K562 (cell line): ENCODE measurements around the gene ABL1. TPM values are rescaled to one million over a fixed set of nuclear protein-coding genes. Genes with fewer than 3 reads are reported as not detected.

Experiments used
- ATAC-seq: fragments of 200-7000 bp; cut with Tn5 transposase; 3 replicates; pipeline ENCODE4 v1.9.1; 2020; ENCODE audit warnings: moderate library complexity
- BruUV-seq: library from RNA; stranded (reverse); fragments of 400-500 nt; replicated peaks from 2 replicates; lab custom pipeline; 2021; lab: Mats Ljungman, UMichigan
- CTCF ChIA-PET: fragments of 300-600 bp; formaldehyde crosslinking; extraction: SDS; loops from one replicate; lab custom pipeline; 2021; ENCODE audit warnings: low intra/inter-chr PET ratio; lab: Yijun Ruan, JAX
- POLR2A ChIA-PET: fragments of 300-600, 350-650 bp; sonication (Branson Sonifier 250); formaldehyde crosslinking; extraction: SDS; loops from one replicate; lab custom pipeline; 2021; ENCODE audit warnings: antibody characterized with exemption, inconsistent platforms; lab: Yijun Ruan, JAX
- DNase-seq, 4 experiments: peaks; one replicate each; pipeline versions ENCODE4 v3.0.0 to v3.0.0-alpha.2; 2011 to 2018; ENCODE audit warnings: low spot score in 3 of 4, mixed read lengths in 3 of 4; ENCODE audit errors: extremely low read depth in 1 of 4
- FAIRE-seq: peaks from 2 replicates; lab custom pipeline; 2011; peaks lifted over from hg19 to GRCh38; lab: Jason Lieb, UNC
- H2AFZ ChIP-seq: 2 replicates; pipeline ENCODE4 v1.6.0; 2011; ENCODE audit warnings: low read depth, low read length, control low read depth, inconsistent platforms
- H3K27ac ChIP-seq: fragments of 200-600 bp; 3 replicates; pipeline ENCODE4 v1.8.0; 2011; ENCODE audit warnings: low read depth, mild to moderate bottlenecking, control low read depth, inconsistent platforms, low read length, moderate library complexity, mixed read lengths; ENCODE audit errors: extremely low read depth
- H3K27me3 ChIP-seq, 2 experiments: fragments of 300-600 bp in 1 of 2; 2 replicates in 1 of 2; 3 replicates in 1 of 2; pipeline versions ENCODE4 v1.6.0 to v1.8.0; 2011; ENCODE audit warnings: inconsistent platforms in 2 of 2, low read length in 2 of 2, mild to moderate bottlenecking in 1 of 2, mixed read lengths in 1 of 2, moderate library complexity in 1 of 2; ENCODE audit not compliant: control insufficient read depth in 2 of 2, insufficient read depth in 2 of 2
- H3K36me3 ChIP-seq: fragments of 300-600 bp; 3 replicates; pipeline ENCODE4 v1.8.0; 2011; ENCODE audit warnings: mild to moderate bottlenecking, low read length, inconsistent platforms; ENCODE audit not compliant: control insufficient read depth, insufficient read depth
- H3K4me1 ChIP-seq, 2 experiments: fragments of 200-600 bp in 1 of 2; replicated peaks in 1 of 2; 2 replicates in 1 of 2; 3 replicates in 1 of 2; pipeline versions ENCODE4 v1.5.1 to v1.8.0; 2011; ENCODE audit warnings: inconsistent platforms in 2 of 2, low read length in 2 of 2, mild to moderate bottlenecking in 1 of 2, mixed read lengths in 1 of 2, moderate library complexity in 1 of 2; ENCODE audit not compliant: control insufficient read depth in 2 of 2, insufficient read depth in 2 of 2
- H3K4me2 ChIP-seq: 2 replicates; pipeline ENCODE4 v1.6.1; 2011; ENCODE audit warnings: low read length, control low read depth, inconsistent platforms, mixed read lengths; ENCODE audit not compliant: insufficient read depth
- H3K4me3 ChIP-seq: fragments of 200-600 bp; sonication (generic), shearing (Covaris generic); 2 replicates; pipeline ENCODE4 v1.5.1; 2016; ENCODE audit warnings: control low read depth, inconsistent platforms
- H3K79me2 ChIP-seq: fragments of 200-600 bp; 3 replicates; pipeline ENCODE4 v1.8.0; 2011; ENCODE audit warnings: low read length, inconsistent platforms; ENCODE audit not compliant: control insufficient read depth, insufficient read depth
- H3K9ac ChIP-seq, 2 experiments: 2 replicates each; pipeline versions ENCODE4 v1.6.0 to v1.6.1; 2011; ENCODE audit warnings: low read depth in 2 of 2, low read length in 2 of 2, control low read depth in 1 of 2, inconsistent platforms in 1 of 2, mild to moderate bottlenecking in 1 of 2, mixed read lengths in 1 of 2; ENCODE audit not compliant: insufficient read depth in 1 of 2
- H3K9me1 ChIP-seq: one replicate; pipeline ENCODE4 v1.6.0; 2011; ENCODE audit warnings: inconsistent platforms, mild to moderate bottlenecking, low read length, moderate library complexity; ENCODE audit not compliant: control insufficient read depth, insufficient read depth
- H3K9me3 ChIP-seq: replicated peaks from 2 replicates; pipeline ENCODE4 v1.5.1; 2011; ENCODE audit warnings: low read depth, low read length, inconsistent platforms; ENCODE audit not compliant: control insufficient read depth, insufficient read depth
- H4K20me1 ChIP-seq: replicated peaks from 2 replicates; pipeline ENCODE4 v1.6.1; 2011; ENCODE audit warnings: low read length, inconsistent platforms, mixed read lengths; ENCODE audit not compliant: control insufficient read depth, insufficient read depth
- BCL6 ChIP-seq: fragments of 250-450 bp; sonication (Bioruptor Pico); IDR thresholded peaks from 2 replicates; pipeline ENCODE4 v1.4.0; 2020
- CBX3 ChIP-seq, 2 experiments: IDR thresholded peaks; 1 replicate in 1 of 2; 2 replicates in 1 of 2; pipeline ENCODE4 v1.6.1; 2012; ENCODE audit warnings: inconsistent platforms in 2 of 2, low read length in 2 of 2, borderline replicate concordance in 1 of 2, control low read depth in 1 of 2
- ELF4 ChIP-seq: fragments of 450-650 bp; formaldehyde crosslinking; IDR thresholded peaks from 2 replicates; pipeline ENCODE4 v1.4.0; 2022; ENCODE audit warnings: missing genetic modification characterization
- HMGXB4 ChIP-seq: sonication (generic); formaldehyde crosslinking; IDR thresholded peaks from 2 replicates; pipeline ENCODE4 v1.8.1; 2023; ENCODE audit warnings: mild to moderate bottlenecking, missing genetic modification reagents
- MLX ChIP-seq, 2 experiments: fragments of 450-650 bp in 1 of 2; sonication (generic) in 1 of 2; formaldehyde crosslinking; conservative IDR thresholded peaks; 2 replicates each; pipeline versions ENCODE4 v1.4.0 to v1.8.1; 2020 to 2022; ENCODE audit warnings: mild to moderate bottlenecking in 1 of 2, missing genetic modification reagents in 1 of 2
- WGBS: fragments of 100-300 bp; shearing (Covaris generic); methylation state at CpG from one replicate; pipeline ENCODE4 v1.1.6; 2016; ENCODE audit warnings: low coverage, mixed read lengths; ENCODE audit not compliant: insufficient coverage; ENCODE audit errors: missing lambda C conversion rate; 5-methylcytosine and 5-hydroxymethylcytosine counted together
- in situ Hi-C: fragments of 300-500 bp; cut with MboI; formaldehyde crosslinking; loops from 4 replicates; pipeline ENCODE4 v1.15.0; 2018; ENCODE audit warnings: inconsistent platforms, mixed read lengths
- intact Hi-C: fragments of 100-400 bp; cut with micrococcal nuclease; formaldehyde crosslinking; loops from 2 replicates; pipeline ENCODE4 v1.14.2; 2022
- polyA plus RNA-seq, 8 experiments: library from polyadenylated mRNA; depleted of rRNA in 4 of 8; stranded (reverse) in 5 of 8; unstranded in 3 of 8; fragments of >200 nt; fragmentation: Nextera tagmentation in 2 of 8; fragmentation: Illumina TruSeq in 1 of 8; extraction: Ambion mirVana in 2 of 8; extraction: Trizol in 1 of 8; gene quantifications; 2 replicates each; pipeline versions ENCODE4 v1.2.1 to v1.2.3, GENCODE V29; 2011 to 2014; ENCODE audit warnings: inconsistent platforms in 1 of 8, missing spikeins in 1 of 8
- total RNA-seq, 7 experiments: library from RNA; depleted of rRNA in 6 of 7; stranded (reverse); fragments of >200 nt in 6 of 7; fragmentation: Illumina TruSeq in 2 of 7; extraction: Trizol in 2 of 7; gene quantifications; 2 replicates each; pipeline versions ENCODE4 v1.2.1 to v1.2.3, GENCODE V29; 2011 to 2021; ENCODE audit warnings: low replicate concordance in 1 of 7
- TF ChIP-seq, protein P1 (sequence below): IDR thresholded peaks from 2 replicates; pipeline ENCODE4 v1.6.1; 2011; ENCODE audit warnings: borderline replicate concordance, low read depth, mild to moderate bottlenecking, moderate library complexity, low read length; ENCODE audit not compliant: insufficient read depth, poor library complexity, severe bottlenecking

The ABL1 gene
- total and polyA plus RNA-seq, 9 of the 15 experiments (the other 6 are each of a cell fraction or from before 2014, with no cell fraction given): 1.5 to 130 (median 37.8) TPM

- 9% methylated on average over 26 of the region's 26 CpGs for WGBS
- H3K9ac ChIP-seq: peak overlapping the region in 1 of 2 experiments; percentile 32; a peak in 2 of 4 replicates
- no peaks in the 10 kb centered on the region for H3K9me3 ChIP-seq
- no peaks in the 10 kb centered on the region for H3K79me2 ChIP-seq
- CTCF ChIA-PET: no interaction called here
- H3K4me2 ChIP-seq: no peak overlapping the region
- peaks cover 67% of the 10 kb centered on the region for H4K20me1 ChIP-seq
- no peak overlapping the region for H2AFZ ChIP-seq
- H3K9me1 ChIP-seq: peaks cover 18% of the 10 kb centered on the region
- H3K36me3 ChIP-seq: no peaks in the 10 kb centered on the region
- no peak for FAIRE-seq
- no peak overlapping the region for H3K27ac ChIP-seq
- intact Hi-C loops: no loop called here
- no peak overlapping the region for H3K4me3 ChIP-seq
- BruUV-seq: TSS peak; percentile 97
- in situ Hi-C loops: no loop called here
- peak in 1 of 2 experiments; percentile 58; a peak in 2 of 4 replicates for TF ChIP-seq MLX (CRISPR knock-in tag; conservative IDR thresholded peaks at IDR 0.05)
- no peak for TF ChIP-seq BCL6 (CRISPR knock-in tag)
- peak; percentile 75; the same call in 1 of the 2 replicates for TF ChIP-seq HMGXB4 (CRISPR knock-in tag)
- no peak for TF ChIP-seq ELF4
- TF ChIP-seq, protein P1, sequence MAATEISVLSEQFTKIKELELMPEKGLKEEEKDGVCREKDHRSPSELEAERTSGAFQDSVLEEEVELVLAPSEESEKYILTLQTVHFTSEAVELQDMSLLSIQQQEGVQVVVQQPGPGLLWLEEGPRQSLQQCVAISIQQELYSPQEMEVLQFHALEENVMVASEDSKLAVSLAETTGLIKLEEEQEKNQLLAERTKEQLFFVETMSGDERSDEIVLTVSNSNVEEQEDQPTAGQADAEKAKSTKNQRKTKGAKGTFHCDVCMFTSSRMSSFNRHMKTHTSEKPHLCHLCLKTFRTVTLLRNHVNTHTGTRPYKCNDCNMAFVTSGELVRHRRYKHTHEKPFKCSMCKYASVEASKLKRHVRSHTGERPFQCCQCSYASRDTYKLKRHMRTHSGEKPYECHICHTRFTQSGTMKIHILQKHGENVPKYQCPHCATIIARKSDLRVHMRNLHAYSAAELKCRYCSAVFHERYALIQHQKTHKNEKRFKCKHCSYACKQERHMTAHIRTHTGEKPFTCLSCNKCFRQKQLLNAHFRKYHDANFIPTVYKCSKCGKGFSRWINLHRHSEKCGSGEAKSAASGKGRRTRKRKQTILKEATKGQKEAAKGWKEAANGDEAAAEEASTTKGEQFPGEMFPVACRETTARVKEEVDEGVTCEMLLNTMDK: no peak
- TF ChIP-seq CBX3 (IDR thresholded peaks at IDR 0.05; ENCODE audit: borderline replicate concordance in 1 of 2, low read length in 2 of 2): no peak
- TF ChIP-seq, all 486 proteins: peak for 2
- peaks cover 83 to 87% of the 10 kb centered on the region in 2 experiments for H3K27me3 ChIP-seq
- H3K4me1 ChIP-seq: peaks cover 0 to 50% of the 10 kb centered on the region in 2 experiments; a peak in 2 of 5 replicates
- ATAC-seq (no peak), DNase-seq (peak in 2 of 4 experiments; percentile 68)
- POLR2A ChIA-PET: interaction anchor here (0.6 to 26.8 kb wide), 9 partner anchors 0 to 135 kb away, joined by 3 to 582 read pairs (median 4); partner anchors contain the start of gene QRFP
Measured at GRCh38 chr9:130911254-130912049, 76.4 kb downstream of the ABL1 start.
